NB4 (cell line): ENCODE results near the gene HS6ST3.
A peak's percentile ranks its signal among the peaks of the same experiment; 100 is the strongest.
"Not testable (repeated sequence)": the region's sequence is repeated elsewhere in the genome, so short reads cannot be mapped to it uniquely, and the experiment has no call there.

Source experiments
- DNase-seq: peaks from one replicate; pipeline ENCODE4 v3.0.0; 2010; ENCODE audit warnings: low read depth
- H3K4me3 ChIP-seq: one replicate; pipeline ENCODE4 v1.5.1; 2011; ENCODE audit warnings: mild to moderate bottlenecking, low read depth, low read length, moderate library complexity
- MYC ChIP-seq: IDR thresholded peaks from 2 replicates; pipeline ENCODE4 v1.6.1; 2011; ENCODE audit warnings: low read depth, low read length
- POLR2A ChIP-seq: IDR thresholded peaks from 2 replicates; pipeline ENCODE4 v1.6.1; 2011; ENCODE audit warnings: mild to moderate bottlenecking; ENCODE audit not compliant: insufficient read length; ENCODE audit errors: extremely low read depth
- TF ChIP-seq, protein P1 (sequence below): IDR thresholded peaks from 2 replicates; pipeline ENCODE4 v1.6.1; 2011; ENCODE audit warnings: low read depth, low read length
- TF ChIP-seq, protein P2 (sequence below): IDR thresholded peaks from one replicate; pipeline ENCODE4 v1.5.1; 2012; ENCODE audit warnings: low read depth, low read length

HS6ST3 gene

DNA sequence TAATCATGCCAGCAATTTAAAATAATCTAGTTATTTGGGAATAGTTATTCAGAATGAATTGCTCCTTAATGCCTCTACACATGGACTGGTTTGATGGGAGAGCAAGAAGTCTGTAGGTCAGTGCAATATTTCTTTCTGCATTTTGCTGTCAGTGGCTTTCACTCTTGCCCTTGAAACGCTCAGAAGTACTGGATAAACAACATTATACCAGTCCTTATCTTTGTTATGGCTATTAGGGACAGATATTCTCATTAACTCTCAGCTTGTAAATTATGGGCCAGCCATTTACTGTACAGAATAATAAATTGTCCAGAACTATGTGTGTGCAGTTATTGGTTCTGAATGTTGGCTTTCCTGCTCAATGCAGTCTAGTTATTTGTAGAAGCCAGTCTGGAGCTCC, 680.0 kb downstream of the HS6ST3 start:
- no peak overlapping the region for H3K4me3 ChIP-seq
- TF ChIP-seq, protein P1, sequence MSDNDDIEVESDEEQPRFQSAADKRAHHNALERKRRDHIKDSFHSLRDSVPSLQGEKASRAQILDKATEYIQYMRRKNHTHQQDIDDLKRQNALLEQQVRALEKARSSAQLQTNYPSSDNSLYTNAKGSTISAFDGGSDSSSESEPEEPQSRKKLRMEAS = no peak
- no peak for DNase-seq

DNA sequence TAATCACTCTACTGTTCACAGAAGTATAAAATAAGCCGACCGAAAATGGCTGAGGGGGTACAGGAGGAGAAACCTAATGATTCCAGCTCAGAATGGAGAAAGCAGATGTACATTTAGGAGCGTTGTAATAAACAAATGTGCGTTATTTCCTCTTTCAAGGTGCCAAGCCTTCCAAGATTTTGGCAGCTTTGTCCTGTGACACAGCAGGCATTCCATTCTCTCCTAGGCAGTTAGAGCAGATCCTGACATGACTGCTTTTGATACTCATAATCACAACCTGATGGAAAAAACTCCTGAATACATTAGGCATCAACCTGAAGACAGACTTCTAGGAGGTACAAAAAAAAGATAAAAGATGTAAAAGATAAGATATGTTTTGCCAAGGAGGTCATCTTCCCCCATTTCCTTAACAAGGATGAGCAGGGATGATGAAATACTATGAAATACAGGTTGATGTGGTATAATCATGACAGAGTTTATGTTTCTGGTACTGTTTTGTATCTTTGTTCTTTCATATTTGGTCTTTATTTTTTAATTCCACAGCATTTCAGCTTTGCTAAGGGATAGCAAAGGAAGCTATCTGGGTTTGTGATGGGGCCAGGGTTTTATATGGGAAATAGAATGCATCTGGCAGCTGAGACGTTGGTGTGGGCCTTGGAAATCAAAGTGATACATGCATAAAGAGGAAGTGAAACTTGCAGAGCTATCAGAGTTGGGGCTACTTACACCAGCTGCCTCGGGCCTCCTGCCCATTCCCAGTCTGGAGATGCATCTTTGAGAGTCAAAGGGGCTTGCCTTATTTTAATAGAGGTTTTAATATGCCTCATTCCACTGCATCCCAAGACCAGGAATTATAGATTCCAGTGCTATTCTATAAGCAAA, 681.8 kb downstream of the HS6ST3 start:
- TF ChIP-seq MYC (no peak), POLR2A (no peak)
- TF ChIP-seq, protein P2, sequence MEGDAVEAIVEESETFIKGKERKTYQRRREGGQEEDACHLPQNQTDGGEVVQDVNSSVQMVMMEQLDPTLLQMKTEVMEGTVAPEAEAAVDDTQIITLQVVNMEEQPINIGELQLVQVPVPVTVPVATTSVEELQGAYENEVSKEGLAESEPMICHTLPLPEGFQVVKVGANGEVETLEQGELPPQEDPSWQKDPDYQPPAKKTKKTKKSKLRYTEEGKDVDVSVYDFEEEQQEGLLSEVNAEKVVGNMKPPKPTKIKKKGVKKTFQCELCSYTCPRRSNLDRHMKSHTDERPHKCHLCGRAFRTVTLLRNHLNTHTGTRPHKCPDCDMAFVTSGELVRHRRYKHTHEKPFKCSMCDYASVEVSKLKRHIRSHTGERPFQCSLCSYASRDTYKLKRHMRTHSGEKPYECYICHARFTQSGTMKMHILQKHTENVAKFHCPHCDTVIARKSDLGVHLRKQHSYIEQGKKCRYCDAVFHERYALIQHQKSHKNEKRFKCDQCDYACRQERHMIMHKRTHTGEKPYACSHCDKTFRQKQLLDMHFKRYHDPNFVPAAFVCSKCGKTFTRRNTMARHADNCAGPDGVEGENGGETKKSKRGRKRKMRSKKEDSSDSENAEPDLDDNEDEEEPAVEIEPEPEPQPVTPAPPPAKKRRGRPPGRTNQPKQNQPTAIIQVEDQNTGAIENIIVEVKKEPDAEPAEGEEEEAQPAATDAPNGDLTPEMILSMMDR = no peak
- TF ChIP-seq, protein P1 = no peak
- DNase-seq = peak; percentile 58
- no peak overlapping the region for H3K4me3 ChIP-seq

DNA sequence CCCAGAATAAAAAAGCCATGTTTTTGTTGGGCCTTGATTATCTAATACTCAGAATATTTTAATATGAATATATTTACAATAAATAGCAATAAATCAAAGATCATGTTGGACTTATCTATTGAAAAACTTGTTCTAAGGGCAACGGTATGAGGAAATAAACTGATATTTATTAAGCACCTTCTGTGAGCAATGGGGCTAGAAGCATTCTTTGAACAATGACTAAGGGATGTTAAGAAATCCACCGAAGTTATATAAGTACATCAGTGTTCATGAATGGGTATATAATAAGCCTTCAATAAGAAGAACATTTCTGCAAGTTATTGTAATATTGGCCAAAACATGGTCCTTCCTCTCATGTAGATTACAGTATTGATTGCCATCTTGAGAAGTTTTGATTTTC, 682.5 kb downstream of the HS6ST3 start:
- TF ChIP-seq, protein P2 = no peak
- TF ChIP-seq MYC = no peak
- TF ChIP-seq, protein P1 = no peak
- no peak for TF ChIP-seq POLR2A
- no peak overlapping the region for H3K4me3 ChIP-seq
- no peak for DNase-seq

DNA sequence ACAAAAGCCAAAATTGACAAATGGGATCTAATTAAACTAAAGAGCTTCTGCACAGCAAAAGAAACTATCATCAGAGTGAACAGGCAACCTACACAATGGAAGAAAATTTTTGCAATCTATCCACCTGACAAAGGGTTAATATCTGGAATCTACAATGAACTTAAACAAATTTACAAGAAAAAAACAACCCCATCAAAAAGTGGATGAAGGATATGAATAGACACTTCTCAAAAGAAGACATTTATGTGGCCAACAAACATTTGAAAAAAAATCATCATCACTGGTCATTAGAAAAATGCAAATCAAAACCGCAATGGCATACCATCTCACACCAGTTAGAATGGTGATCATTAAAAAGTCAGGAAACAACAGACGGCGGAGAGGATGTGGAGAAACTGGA, 688.4 kb downstream of the HS6ST3 start:
- H3K4me3 ChIP-seq, DNase-seq: not testable (repeated sequence)

DNA sequence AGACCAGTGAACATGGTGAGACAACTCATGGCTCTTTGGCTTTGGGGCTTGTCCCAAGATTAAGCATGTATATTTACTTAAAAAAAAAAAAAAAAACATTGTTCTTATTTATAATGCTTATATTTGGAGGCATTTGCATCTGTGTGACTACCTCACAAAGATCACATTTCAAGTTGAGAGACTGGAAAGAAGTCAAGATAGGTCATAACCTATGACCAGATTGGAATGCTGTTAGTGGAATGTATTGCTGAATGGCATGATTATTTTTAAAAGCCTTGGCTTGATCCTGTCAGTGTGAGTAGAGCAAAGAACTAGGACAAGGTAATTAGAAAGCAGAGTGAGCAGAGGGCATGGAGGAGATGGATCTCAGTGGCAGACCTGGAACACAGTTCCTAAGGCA, 689.8 kb downstream of the HS6ST3 start:
- DNase-seq = no peak
- no peak overlapping the region for H3K4me3 ChIP-seq
- TF ChIP-seq POLR2A (no peak), MYC (no peak)
- TF ChIP-seq, protein P2 = no peak
- TF ChIP-seq, protein P1 = no peak

DNA sequence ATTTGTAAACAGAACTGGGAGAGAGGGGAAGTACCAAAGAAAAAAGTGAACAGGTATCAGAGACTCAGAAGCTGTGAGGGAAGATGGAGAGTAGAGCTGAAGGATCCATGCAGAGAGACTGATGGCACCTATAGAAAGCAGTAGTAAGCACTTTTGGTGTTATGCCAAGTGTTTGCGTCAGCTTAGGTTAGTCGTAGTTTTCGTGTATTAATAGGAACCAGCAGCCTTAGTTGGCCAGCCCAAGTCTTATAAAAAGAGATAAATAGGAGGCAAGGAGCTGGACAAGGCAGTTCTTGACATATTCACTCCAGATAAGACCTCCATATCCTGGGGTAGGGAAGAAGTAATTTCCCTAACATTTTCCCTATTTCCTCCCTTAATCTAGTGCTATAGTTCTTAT, 690.2 kb downstream of the HS6ST3 start:
- DNase-seq = no peak
- no peak overlapping the region for H3K4me3 ChIP-seq
- TF ChIP-seq MYC = no peak
- TF ChIP-seq, protein P1 = no peak
- no peak for TF ChIP-seq POLR2A
- TF ChIP-seq, protein P2 = no peak

DNA sequence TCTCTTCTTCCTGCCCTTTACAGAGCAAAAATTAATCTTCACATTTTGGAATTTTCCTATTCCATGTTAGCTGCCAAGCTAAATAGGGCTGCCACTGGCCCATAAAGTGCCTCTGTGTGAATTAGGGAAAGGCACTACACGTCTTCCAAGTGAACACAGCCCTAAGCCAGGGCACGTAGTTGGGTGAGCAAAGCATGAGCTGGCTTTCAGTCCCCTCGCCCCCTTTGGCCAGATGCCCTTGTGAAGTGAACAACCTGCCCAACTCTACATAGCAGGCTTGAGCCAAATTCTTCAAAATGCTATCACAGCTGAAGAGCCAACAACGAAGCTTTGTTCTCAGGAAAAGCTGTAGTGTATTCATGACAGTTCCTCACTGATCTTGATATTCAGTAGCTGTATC, 691.2 kb downstream of the HS6ST3 start:
- DNase-seq = no peak
- TF ChIP-seq, protein P2 = no peak
- TF ChIP-seq, protein P1 = no peak
- no peak for TF ChIP-seq MYC
- no peak for TF ChIP-seq POLR2A
- H3K4me3 ChIP-seq = no peak overlapping the region
